G401 (cell line): ENCODE results near the gene U2SURP. TPM values are rescaled to one million over a fixed set of nuclear protein-coding genes. Genes with fewer than 3 reads are reported as not detected.

Experiments
- DNase-seq: peaks from one replicate; pipeline ENCODE4 v3.0.0-alpha.2; 2015; ENCODE audit warnings: low spot score
- in situ Hi-C: cut with HindIII; loops from 2 replicates; pipeline ENCODE4 v1.10.0; 2016; ENCODE audit warnings: low sequenced_read_pairs, mixed read lengths
- total RNA-seq: library from RNA; depleted of rRNA; stranded (reverse); fragments of >200 nt; shearing (Covaris generic); gene quantifications from 2 replicates; pipeline ENCODE4 v1.2.3, GENCODE V29; 2014; rRNA removed

U2SURP gene
- total RNA-seq, 1 experiment from 2014 or later = 97.3 TPM

- DNase-seq = no peak
- in situ Hi-C loops = no loop called here
Observed at GRCh38 chr3:143088835-143089234, 87.5 kb downstream of the U2SURP start.

GRCh38 chr3:143089965-143090364, 88.6 kb downstream of the U2SURP start:
- in situ Hi-C loops = no loop called here
- no peak for DNase-seq

- DNase-seq = no peak
- in situ Hi-C loops = no loop called here
Observed at GRCh38 chr3:143090486-143090885, 89.1 kb downstream of the U2SURP start.

DNA sequence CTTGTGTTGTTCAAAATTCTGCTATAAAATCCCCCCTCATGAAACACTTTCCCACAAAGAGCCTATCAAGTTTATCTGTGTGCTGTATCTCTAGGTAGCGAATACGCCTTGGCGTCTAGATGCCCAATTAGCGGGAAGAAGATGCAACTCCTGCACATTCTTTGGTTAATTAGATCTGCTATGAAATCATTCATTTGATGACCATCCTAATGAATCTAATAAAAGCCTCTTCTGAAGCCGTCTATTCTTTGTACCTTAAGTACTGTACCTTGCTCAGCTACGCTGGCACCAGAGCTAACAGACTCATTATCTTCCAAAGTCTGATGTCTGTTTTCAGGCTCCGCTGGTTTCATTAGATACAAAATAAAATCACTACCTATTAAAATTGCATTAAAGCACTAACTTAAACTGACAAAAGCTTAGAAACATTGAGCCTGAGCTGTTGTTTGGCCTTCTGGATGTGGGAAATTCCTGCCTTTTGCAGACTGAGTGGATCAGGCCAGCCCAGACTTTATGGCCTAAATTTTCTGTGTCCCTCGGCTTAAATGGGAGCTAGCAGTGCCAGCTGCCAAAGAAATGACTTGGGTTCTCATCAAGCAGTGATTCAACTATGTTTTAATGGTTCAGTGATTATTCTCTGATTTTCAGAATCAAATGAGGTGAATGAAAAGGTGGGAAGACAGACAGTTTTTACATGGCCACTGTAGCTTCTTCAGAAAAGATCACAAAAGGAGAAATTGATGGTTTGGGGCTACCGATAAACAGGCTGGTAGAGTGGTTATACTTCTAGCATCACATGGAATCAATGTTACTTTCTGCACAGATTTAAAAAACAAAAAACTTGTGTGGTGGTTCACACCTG, 89.8 kb downstream of the U2SURP start:
- DNase-seq = no peak
- in situ Hi-C loops = no loop called here

GRCh38 chr3:143092191-143092590, 90.8 kb downstream of the U2SURP start:
- in situ Hi-C loops = no loop called here
- no peak for DNase-seq

DNA sequence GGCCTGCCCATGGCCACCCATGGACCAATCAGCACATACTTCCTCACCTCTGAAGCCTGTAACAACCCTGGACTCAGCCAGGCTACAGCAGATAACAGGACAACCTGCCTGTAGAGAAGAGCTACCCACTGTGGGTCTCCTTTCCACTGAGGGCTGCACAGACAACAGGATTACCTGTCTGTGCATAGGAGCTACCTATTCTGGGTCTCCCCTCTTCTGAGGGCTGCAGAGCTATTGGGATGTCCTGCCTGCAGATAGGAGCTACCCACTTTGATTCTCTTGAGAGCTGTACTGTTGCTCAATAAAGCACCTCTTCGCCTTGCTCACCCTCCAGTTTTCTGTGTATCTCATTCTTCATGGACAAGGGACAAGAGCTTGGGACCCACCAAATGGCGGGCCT, 94.4 kb downstream of the U2SURP start:
- in situ Hi-C loops = no loop called here
- DNase-seq = no peak

- in situ Hi-C loops = no loop called here
- no peak for DNase-seq
Observed at GRCh38 chr3:143098032-143098764, 96.8 kb downstream of the U2SURP start.

DNA sequence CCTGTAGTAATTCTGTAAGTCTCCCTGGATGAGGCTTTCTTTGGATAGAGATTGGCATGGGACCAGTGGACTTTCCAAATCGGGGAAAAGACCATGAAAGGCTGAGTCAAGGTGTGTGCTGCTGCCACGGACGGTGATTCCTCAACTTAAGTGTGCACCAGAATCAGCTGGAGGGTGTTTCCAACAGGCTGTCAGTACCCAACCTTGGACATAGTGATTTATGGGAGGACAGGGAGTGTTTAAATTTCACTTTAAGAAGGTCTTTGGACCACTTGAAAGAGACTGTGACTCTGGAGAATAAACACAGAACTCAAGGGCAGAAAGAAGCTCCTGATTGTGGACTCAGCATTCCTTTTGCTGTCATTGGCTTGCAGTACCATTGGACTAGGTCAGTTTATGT, 97.8 kb downstream of the U2SURP start:
- in situ Hi-C loops = no loop called here
- no peak for DNase-seq

- in situ Hi-C loops = no loop called here
- DNase-seq = no peak
Observed at GRCh38 chr3:143099690-143100089, 98.3 kb downstream of the U2SURP start.

- no peak for DNase-seq
- in situ Hi-C loops = no loop called here
Observed at GRCh38 chr3:143100451-143100850, 99.1 kb downstream of the U2SURP start.

GRCh38 chr3:143101792-143102381, 100.5 kb downstream of the U2SURP start:
- DNase-seq = no peak
- in situ Hi-C loops = no loop called here

GRCh38 chr3:143103652-143104051, 102.3 kb downstream of the U2SURP start:
- in situ Hi-C loops = no loop called here
- no peak for DNase-seq

- DNase-seq = no peak
- in situ Hi-C loops = no loop called here
Observed at GRCh38 chr3:143105170-143105569, 103.8 kb downstream of the U2SURP start.

GRCh38 chr3:143109861-143110260, 108.5 kb downstream of the U2SURP start:
- in situ Hi-C loops = no loop called here
- no peak for DNase-seq

Other genes with a start within 250 kb of the U2SURP start
- 13.0 and 36.6 TPM in 2 replicates for gene PCOLCE2, start 112.5 kb upstream of the U2SURP start, total RNA-seq
- gene PAQR9, start 37.9 kb upstream of the U2SURP start, total RNA-seq = 0.06 TPM in 1 of 2 replicates, not detected in the other
- gene CHST2, start 118.2 kb downstream of the U2SURP start, total RNA-seq = 3.5 and 4.7 TPM in 2 replicates